ENCODE measurements around the gene CACNA1D.
"Not testable (repeated sequence)": the region's sequence is repeated elsewhere in the genome, so short reads cannot be mapped to it uniquely, and the experiment has no call there.

Gene CACNA1D

GRCh38 chr3:53617893-53618523, 123.6 kb downstream of the CACNA1D start:
- no peak for DNase-seq

- no peak for DNase-seq
Measured at GRCh38 chr3:53618524-53618906, 124.1 kb downstream of the CACNA1D start.

- DNase-seq: no peak
Measured at GRCh38 chr3:53618936-53619335, 124.5 kb downstream of the CACNA1D start.

- no peak for DNase-seq
Measured at GRCh38 chr3:53624061-53624857, 129.8 kb downstream of the CACNA1D start.

GRCh38 chr3:53626876-53627275, 132.5 kb downstream of the CACNA1D start:
- no peak for DNase-seq

- no peak for DNase-seq
Measured at GRCh38 chr3:53628536-53629401, 134.4 kb downstream of the CACNA1D start.

- no peak for DNase-seq
Measured at GRCh38 chr3:53629402-53629723, 135.0 kb downstream of the CACNA1D start.

GRCh38 chr3:53630547-53630946, 136.1 kb downstream of the CACNA1D start:
- no peak for DNase-seq

GRCh38 chr3:53633197-53633787, 138.9 kb downstream of the CACNA1D start:
- DNase-seq: no peak

- no peak for DNase-seq
Measured at GRCh38 chr3:53635041-53635440, 140.6 kb downstream of the CACNA1D start.

- DNase-seq: not testable (repeated sequence)
Measured at GRCh38 chr3:53638806-53639205, 144.4 kb downstream of the CACNA1D start.

- DNase-seq: no peak
Measured at GRCh38 chr3:53641397-53641796, 147.0 kb downstream of the CACNA1D start.

- no peak for DNase-seq
Measured at GRCh38 chr3:53642211-53642610, 147.8 kb downstream of the CACNA1D start.

- DNase-seq: no peak
Measured at GRCh38 chr3:53643757-53644156, 149.3 kb downstream of the CACNA1D start.

GRCh38 chr3:53645754-53646153, 151.3 kb downstream of the CACNA1D start:
- no peak for DNase-seq

- DNase-seq: no peak
Measured at GRCh38 chr3:53646723-53647122, 152.3 kb downstream of the CACNA1D start.

GRCh38 chr3:53649816-53650215, 155.4 kb downstream of the CACNA1D start:
- DNase-seq: no peak

GRCh38 chr3:53650424-53650823, 156.0 kb downstream of the CACNA1D start:
- no peak for DNase-seq

- DNase-seq: no peak
Measured at GRCh38 chr3:53650928-53651661, 156.7 kb downstream of the CACNA1D start.

GRCh38 chr3:53651927-53652326, 157.5 kb downstream of the CACNA1D start:
- DNase-seq: no peak

- no peak for DNase-seq
Measured at GRCh38 chr3:53657651-53658050, 163.2 kb downstream of the CACNA1D start.

GRCh38 chr3:53658613-53659193, 164.3 kb downstream of the CACNA1D start:
- DNase-seq: no peak

Measured in fibroblast of skin of scalp (primary cell).